WTC11 (cell line): Measurements from ENCODE around the gene KLHDC3. TPM values are rescaled to one million over a fixed set of nuclear protein-coding genes. Genes with fewer than 3 reads are reported as not detected.

Source experiments
- AFF4 ChIP-seq: sonication (generic); formaldehyde crosslinking; IDR thresholded peaks from 2 replicates; pipeline ENCODE4 v1.8.1; 2023; ENCODE audit warnings: mild to moderate bottlenecking, missing genetic modification reagents, borderline replicate concordance
- ATF1 ChIP-seq: sonication (generic); formaldehyde crosslinking; IDR thresholded peaks from 2 replicates; pipeline ENCODE4 v1.8.1; 2023; ENCODE audit warnings: mild to moderate bottlenecking, moderate library complexity, missing genetic modification reagents
- CBFB ChIP-seq: sonication (generic); formaldehyde crosslinking; IDR thresholded peaks from 2 replicates; pipeline ENCODE4 v1.8.1; 2022; ENCODE audit warnings: mild to moderate bottlenecking, low read depth, missing genetic modification reagents
- E2F4 ChIP-seq: sonication (generic); formaldehyde crosslinking; IDR thresholded peaks from 2 replicates; pipeline ENCODE4 v1.8.1; 2022; ENCODE audit warnings: low read depth, mild to moderate bottlenecking, moderate library complexity, missing genetic modification reagents, borderline replicate concordance
- E2F5 ChIP-seq: sonication (generic); formaldehyde crosslinking; IDR thresholded peaks from 2 replicates; pipeline ENCODE4 v1.8.1; 2022; ENCODE audit warnings: mild to moderate bottlenecking, moderate library complexity, missing genetic modification reagents
- FOXK1 ChIP-seq: sonication (generic); formaldehyde crosslinking; IDR thresholded peaks from 2 replicates; pipeline ENCODE4 v1.8.0; 2022; ENCODE audit warnings: mild to moderate bottlenecking, moderate library complexity, missing genetic modification reagents
- GABPB1 ChIP-seq: sonication (generic); formaldehyde crosslinking; IDR thresholded peaks from 2 replicates; pipeline ENCODE4 v1.8.1; 2023; ENCODE audit warnings: mild to moderate bottlenecking, missing genetic modification reagents
- HMGA2 ChIP-seq: fragments of 250-450 bp; sonication (Bioruptor Pico); IDR thresholded peaks from 2 replicates; pipeline ENCODE4 v1.4.0; 2021; ENCODE audit warnings: mild to moderate bottlenecking, moderate library complexity
- JAZF1 ChIP-seq: fragments of 250-450 bp; sonication (Bioruptor Pico); IDR thresholded peaks from 2 replicates; pipeline ENCODE4 v1.9.0; 2021; ENCODE audit warnings: moderate library complexity, mild to moderate bottlenecking, inconsistent platforms
- NFATC4 ChIP-seq: fragments of 250-450 bp; sonication (Bioruptor Pico); IDR thresholded peaks from 2 replicates; pipeline ENCODE4 v1.9.0; 2021; ENCODE audit warnings: mild to moderate bottlenecking
- PRDM15 ChIP-seq: sonication (generic); formaldehyde crosslinking; IDR thresholded peaks from 2 replicates; pipeline ENCODE4 v1.8.0; 2022; ENCODE audit warnings: missing genetic modification reagents
- RELA ChIP-seq: sonication (generic); formaldehyde crosslinking; IDR thresholded peaks from 2 replicates; pipeline ENCODE4 v1.8.1; 2022; ENCODE audit warnings: missing genetic modification reagents, mild to moderate bottlenecking, borderline replicate concordance
- STAT6 ChIP-seq: sonication (generic); formaldehyde crosslinking; conservative IDR thresholded peaks from 2 replicates; pipeline ENCODE4 v1.8.1; 2023; ENCODE audit warnings: mild to moderate bottlenecking, low read depth, missing genetic modification reagents, moderate library complexity
- TEAD1 ChIP-seq: sonication (generic); formaldehyde crosslinking; IDR thresholded peaks from 2 replicates; pipeline ENCODE4 v1.8.0; 2022; ENCODE audit warnings: mild to moderate bottlenecking, missing genetic modification reagents
- ZBTB21 ChIP-seq: sonication (generic); formaldehyde crosslinking; IDR thresholded peaks from 2 replicates; pipeline ENCODE4 v1.8.1; 2023; ENCODE audit warnings: mild to moderate bottlenecking, missing genetic modification reagents, borderline replicate concordance
- ZNF121 ChIP-seq: sonication (generic); formaldehyde crosslinking; IDR thresholded peaks from 2 replicates; pipeline ENCODE4 v1.8.0; 2023; ENCODE audit warnings: missing genetic modification reagents
- ZNF138 ChIP-seq: sonication (generic); formaldehyde crosslinking; conservative IDR thresholded peaks from 2 replicates; pipeline ENCODE4 v1.8.1; 2022; ENCODE audit warnings: mild to moderate bottlenecking, moderate library complexity, missing genetic modification reagents
- ZNF396 ChIP-seq: fragments of 250-450 bp; sonication (Bioruptor Pico); IDR thresholded peaks from 2 replicates; pipeline ENCODE4 v1.8.0; 2021; ENCODE audit warnings: mild to moderate bottlenecking, moderate library complexity, borderline replicate concordance
- ZNF416 ChIP-seq: fragments of 250-450 bp; sonication (Bioruptor Pico); IDR thresholded peaks from 2 replicates; pipeline ENCODE4 v1.9.0; 2021; ENCODE audit warnings: mild to moderate bottlenecking, inconsistent platforms
- ZNF423 ChIP-seq: fragments of 250-450 bp; sonication (Bioruptor Pico); IDR thresholded peaks from 2 replicates; pipeline ENCODE4 v2.1.2; 2022; ENCODE audit warnings: mild to moderate bottlenecking, moderate library complexity
- ZNF512 ChIP-seq: sonication (generic); formaldehyde crosslinking; IDR thresholded peaks from 2 replicates; pipeline ENCODE4 v1.8.1; 2022; ENCODE audit warnings: missing genetic modification reagents, borderline replicate concordance
- ZNF671 ChIP-seq: fragments of 250-450 bp; sonication (Bioruptor Pico); IDR thresholded peaks from 2 replicates; pipeline ENCODE4 v1.8.0; 2021; ENCODE audit warnings: mild to moderate bottlenecking
- total RNA-seq: library from RNA; stranded (reverse); gene quantifications from 3 replicates; pipeline ENCODE4 v1.2.3, GENCODE V29; 2021
- TF ChIP-seq, protein P1 (sequence below): sonication (generic); formaldehyde crosslinking; IDR thresholded peaks from 2 replicates; pipeline ENCODE4 v1.8.1; 2023; ENCODE audit warnings: mild to moderate bottlenecking, missing genetic modification reagents, moderate library complexity
- TF ChIP-seq, protein P2 (sequence below): sonication (generic); formaldehyde crosslinking; IDR thresholded peaks from 2 replicates; pipeline ENCODE4 v1.8.0; 2022; ENCODE audit warnings: mild to moderate bottlenecking, missing genetic modification reagents

Gene KLHDC3
- total RNA-seq, 1 experiment from 2014 or later = 172 TPM

GRCh38 chr6:42978839-42979522 is 35.1 kb upstream of the KLHDC3 start, which contains the start of gene PEX6 (continued):
- TF ChIP-seq GABPB1 (peak; percentile 55; the same call in 1 of the 2 replicates), AFF4 (no peak), HMGA2 (CRISPR knock-in tag) (no peak), PRDM15 (CRISPR knock-in tag) (no peak), ZBTB21 (CRISPR knock-in tag) (no peak), ZNF671 (CRISPR knock-in tag) (no peak), STAT6 (no peak), E2F5 (no peak), ZNF512 (CRISPR knock-in tag) (no peak), JAZF1 (CRISPR knock-in tag) (no peak), TEAD1 (0 out of 2 replicates have a peak, but pooled peaks have one; percentile 30), FOXK1 (CRISPR knock-in tag) (0 out of 2 replicates have a peak, but pooled peaks have one; percentile 23), RELA (CRISPR knock-in tag) (no peak), NFATC4 (CRISPR knock-in tag) (no peak), ZNF396 (CRISPR knock-in tag) (no peak), ATF1 (CRISPR knock-in tag) (no peak), CBFB (CRISPR knock-in tag) (no peak), ZNF423 (CRISPR knock-in tag) (no peak), ZNF138 (CRISPR knock-in tag) (no peak), ZNF121 (CRISPR knock-in tag) (no peak), ZNF416 (no peak), E2F4 (CRISPR knock-in tag) (no peak)
- TF ChIP-seq, protein P1, sequence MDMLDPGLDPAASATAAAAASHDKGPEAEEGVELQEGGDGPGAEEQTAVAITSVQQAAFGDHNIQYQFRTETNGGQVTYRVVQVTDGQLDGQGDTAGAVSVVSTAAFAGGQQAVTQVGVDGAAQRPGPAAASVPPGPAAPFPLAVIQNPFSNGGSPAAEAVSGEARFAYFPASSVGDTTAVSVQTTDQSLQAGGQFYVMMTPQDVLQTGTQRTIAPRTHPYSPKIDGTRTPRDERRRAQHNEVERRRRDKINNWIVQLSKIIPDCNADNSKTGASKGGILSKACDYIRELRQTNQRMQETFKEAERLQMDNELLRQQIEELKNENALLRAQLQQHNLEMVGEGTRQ (CRISPR knock-in tag) = no peak
- TF ChIP-seq, protein P2, sequence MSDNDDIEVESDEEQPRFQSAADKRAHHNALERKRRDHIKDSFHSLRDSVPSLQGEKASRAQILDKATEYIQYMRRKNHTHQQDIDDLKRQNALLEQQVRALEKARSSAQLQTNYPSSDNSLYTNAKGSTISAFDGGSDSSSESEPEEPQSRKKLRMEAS (CRISPR knock-in tag) = peak; percentile 81
